ENCODE measurements around the gene CDKAL1. TPM values are rescaled to one million over a fixed set of nuclear protein-coding genes. Genes with fewer than 3 reads are reported as not detected.

CDKAL1 gene
- total and polyA plus RNA-seq, 11 donors = 3.2 to 14.3 (median 9.3) TPM

GRCh38 chr6:21227486-21227885 is 693.2 kb downstream of the CDKAL1 start:
- Histone ChIP-seq H3K4me3 (no peak overlapping the region), H3K27ac (no peak overlapping the region), H3K36me3 (peaks cover 0 to 18% (median 15%) of the 10 kb centered on the region in 9 donors), H3K4me1 (no peaks in the 10 kb centered on the region), H3K9me3 (no peaks in the 10 kb centered on the region), H3K27me3 (no peaks in the 10 kb centered on the region)
- TF ChIP-seq POLR2A (IDR thresholded peaks at IDR 0.05) = no peak
- TF ChIP-seq CTCF (IDR thresholded peaks at IDR 0.05) = no peak
- DNase-seq (no peak), ATAC-seq (no peak)
- intact Hi-C loops (cut with DNase I) = no loop called here
- 93 to 97% (median 95%) methylated on average over 6 of the region's 6 CpGs for WGBS, 4 donors

- intact Hi-C loops (cut with DNase I) = no loop called here
- H3K4me3 ChIP-seq = no peak overlapping the region
- H3K36me3 ChIP-seq = peaks cover 0 to 26% (median 16%) of the 10 kb centered on the region in 9 donors
- TF ChIP-seq CTCF (IDR thresholded peaks at IDR 0.05) (no peak), POLR2A (IDR thresholded peaks at IDR 0.05) (no peak)
- DNase-seq = no peak
- no peak for ATAC-seq
- 87 to 95% (median 91%) methylated on average over 2 of the region's 2 CpGs for WGBS, 4 donors
- no peaks in the 10 kb centered on the region for H3K4me1 ChIP-seq
- H3K27ac ChIP-seq = no peak overlapping the region
- no peaks in the 10 kb centered on the region for H3K27me3 ChIP-seq
- H3K9me3 ChIP-seq = no peaks in the 10 kb centered on the region
Observed at GRCh38 chr6:21228411-21228810, 694.2 kb downstream of the CDKAL1 start.

GRCh38 chr6:21228876-21229460 is 694.7 kb downstream of the CDKAL1 start:
- no peak overlapping the region for H3K27ac ChIP-seq
- TF ChIP-seq CTCF (IDR thresholded peaks at IDR 0.05) (no peak), POLR2A (IDR thresholded peaks at IDR 0.05) (no peak)
- H3K4me1 ChIP-seq = no peaks in the 10 kb centered on the region
- ATAC-seq = no peak
- H3K9me3 ChIP-seq = peaks cover 0 to under 1% (median 0%) of the 10 kb centered on the region in 12 donors
- no peak overlapping the region for H3K4me3 ChIP-seq
- no peaks in the 10 kb centered on the region for H3K27me3 ChIP-seq
- peaks cover 0 to 26% (median 16%) of the 10 kb centered on the region in 9 donors for H3K36me3 ChIP-seq
- WGBS, 4 donors = 87 to 95% (median 90%) methylated on average over 6 of the region's 6 CpGs
- DNase-seq = no peak
- intact Hi-C loops (cut with DNase I) = no loop called here

GRCh38 chr6:21230536-21230935 is 696.3 kb downstream of the CDKAL1 start:
- H3K4me3 ChIP-seq = no peak overlapping the region

More at GRCh38 chr6:21230536-21230935, 696.3 kb downstream of the CDKAL1 start:
- TF ChIP-seq CTCF (IDR thresholded peaks at IDR 0.05) (no peak), POLR2A (IDR thresholded peaks at IDR 0.05) (no peak)
- WGBS, 4 donors = 95 to 99% (median 97%) methylated on average over 5 of the region's 5 CpGs
- Histone ChIP-seq H3K36me3 (peaks cover 0 to 26% (median 16%) of the 10 kb centered on the region in 9 donors), H3K27ac (no peak overlapping the region), H3K27me3 (no peaks in the 10 kb centered on the region), H3K9me3 (peaks cover 0 to 6% (median 0%) of the 10 kb centered on the region in 12 donors), H3K4me1 (no peaks in the 10 kb centered on the region)
- intact Hi-C loops (cut with DNase I) = no loop called here
- no peak for ATAC-seq
- DNase-seq = no peak
